GM13977 (cell line): ENCODE measurements around the gene DERL2.

Source experiments
- DNase-seq: peaks from one replicate; pipeline ENCODE4 v3.0.0; 2012; ENCODE audit warnings: low spot score
- CTCF ChIP-seq: IDR thresholded peaks from 2 replicates; pipeline ENCODE4 v1.5.1; 2012; ENCODE audit warnings: mild to moderate bottlenecking, control low read depth; ENCODE audit not compliant: insufficient read depth; ENCODE audit errors: extremely low read depth, missing control alignments
- in situ Hi-C: fragments of 300-500 bp; cut with MboI; formaldehyde crosslinking; loops from one replicate; pipeline ENCODE4 v1.12.0; 2022; ENCODE audit warnings: low sequenced_read_pairs, low pct_unique_long_range_greater_than_20kb, mixed read lengths, inconsistent platforms; ENCODE audit not compliant: unreplicated experiment

Gene DERL2

DNA sequence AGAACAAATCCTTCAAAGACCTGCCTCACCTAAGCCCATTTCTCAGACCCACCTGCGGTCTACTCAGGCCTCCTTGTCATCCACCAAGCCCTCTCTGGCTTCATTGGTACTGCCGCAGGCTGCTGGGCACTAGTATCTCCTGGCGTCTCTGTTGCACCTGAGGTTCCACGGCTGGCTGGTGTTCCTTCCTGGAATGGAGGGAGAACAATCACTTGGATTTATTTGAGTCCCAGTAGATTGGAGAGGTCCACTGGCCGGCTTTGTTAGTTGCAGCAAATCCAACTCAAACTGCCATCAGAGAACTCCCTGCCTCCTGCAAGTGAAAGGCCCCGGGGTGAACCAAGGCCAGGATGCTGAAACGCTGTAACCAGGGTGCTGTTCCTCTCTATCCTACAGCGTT is 15.7 kb upstream of the DERL2 start:
- DNase-seq = no peak
- no peak for TF ChIP-seq CTCF
- in situ Hi-C loops = no loop called here

GRCh38 chr17:5500589-5501391 is 14.8 kb upstream of the DERL2 start:
- in situ Hi-C loops = no loop called here
- peak; percentile 93 for DNase-seq
- no peak for TF ChIP-seq CTCF

GRCh38 chr17:5500247-5500588 is 14.2 kb upstream of the DERL2 start:
- in situ Hi-C loops = no loop called here
- no peak for TF ChIP-seq CTCF
- no peak for DNase-seq

- DNase-seq = no peak
- in situ Hi-C loops = no loop called here
- TF ChIP-seq CTCF = no peak
These were observed 13.7 kb upstream of the DERL2 start for GRCh38 chr17:5499476-5500231.

GRCh38 chr17:5492970-5493369 is 7.0 kb upstream of the DERL2 start:
- no peak for DNase-seq
- in situ Hi-C loops = no loop called here
- TF ChIP-seq CTCF = no peak

- DNase-seq = no peak
- in situ Hi-C loops = no loop called here
- TF ChIP-seq CTCF = no peak
These were observed 2.8 kb upstream of the DERL2 start for GRCh38 chr17:5488752-5489151.
